H1 (cell line): ENCODE results near the gene MEF2C. TPM values are rescaled to one million over a fixed set of nuclear protein-coding genes. Genes with fewer than 3 reads are reported as not detected.

Experiments
- MAFK ChIP-seq: IDR thresholded peaks from 2 replicates; pipeline ENCODE4 v1.6.1; 2012; ENCODE audit warnings: low read depth, mild to moderate bottlenecking, improper control_type of control experiment, low read length
- RNF2 ChIP-seq: fragments of 200-900, 300-1000 bp; sonication (generic); IDR thresholded peaks from 2 replicates; pipeline ENCODE4 v1.7.1; 2016; ENCODE audit warnings: borderline replicate concordance, low read depth, mild to moderate bottlenecking, antibody characterized with exemption, low read length; ENCODE audit not compliant: poor library complexity, severe bottlenecking; ENCODE audit errors: missing control alignments
- polyA plus RNA-seq, 7 experiments: library from polyadenylated mRNA; depleted of rRNA in 3 of 7; stranded (reverse) in 5 of 7; unstranded in 2 of 7; fragments of >200 nt in 5 of 7; fragments of 200-250 nt in 2 of 7; gene quantifications; 1 replicate in 5 of 7; 2 replicates in 1 of 7; 4 replicates in 1 of 7; pipeline versions ENCODE4 v1.2.1 to v1.2.3, GENCODE V29; 2011 to 2013; ENCODE audit warnings: missing spikeins in 2 of 7, mixed read lengths in 2 of 7
- total RNA-seq: library from RNA; stranded (reverse); fragmentation: NEBNext Ultra II Directional; extraction: Animal tissue kit (Norgen Biotek cat#: 25700); gene quantifications from 2 replicates; pipeline ENCODE4 v1.2.1, GENCODE V29; 2021
- TF ChIP-seq, protein P1 (sequence below), 3 experiments: IDR thresholded peaks; 1 replicate in 2 of 3; 2 replicates in 1 of 3; pipeline versions ENCODE4 v1.5.1 to v1.6.1; 2011; ENCODE audit warnings: low read length in 3 of 3, mild to moderate bottlenecking in 3 of 3, inconsistent platforms in 2 of 3, low read depth in 1 of 3, moderate library complexity in 1 of 3; ENCODE audit not compliant: insufficient read depth in 1 of 3; ENCODE audit errors: control extremely low read depth in 1 of 3

The MEF2C gene
- total and polyA plus RNA-seq, 2 of the 8 experiments (the other 6 are each of a cell fraction or from before 2014, with no cell fraction given): 0.59 to 0.99 TPM

GRCh38 chr5:88770276-88771257 lies 112.4 kb downstream of the MEF2C start (continued):
- TF ChIP-seq, protein P1, sequence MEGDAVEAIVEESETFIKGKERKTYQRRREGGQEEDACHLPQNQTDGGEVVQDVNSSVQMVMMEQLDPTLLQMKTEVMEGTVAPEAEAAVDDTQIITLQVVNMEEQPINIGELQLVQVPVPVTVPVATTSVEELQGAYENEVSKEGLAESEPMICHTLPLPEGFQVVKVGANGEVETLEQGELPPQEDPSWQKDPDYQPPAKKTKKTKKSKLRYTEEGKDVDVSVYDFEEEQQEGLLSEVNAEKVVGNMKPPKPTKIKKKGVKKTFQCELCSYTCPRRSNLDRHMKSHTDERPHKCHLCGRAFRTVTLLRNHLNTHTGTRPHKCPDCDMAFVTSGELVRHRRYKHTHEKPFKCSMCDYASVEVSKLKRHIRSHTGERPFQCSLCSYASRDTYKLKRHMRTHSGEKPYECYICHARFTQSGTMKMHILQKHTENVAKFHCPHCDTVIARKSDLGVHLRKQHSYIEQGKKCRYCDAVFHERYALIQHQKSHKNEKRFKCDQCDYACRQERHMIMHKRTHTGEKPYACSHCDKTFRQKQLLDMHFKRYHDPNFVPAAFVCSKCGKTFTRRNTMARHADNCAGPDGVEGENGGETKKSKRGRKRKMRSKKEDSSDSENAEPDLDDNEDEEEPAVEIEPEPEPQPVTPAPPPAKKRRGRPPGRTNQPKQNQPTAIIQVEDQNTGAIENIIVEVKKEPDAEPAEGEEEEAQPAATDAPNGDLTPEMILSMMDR (IDR thresholded peaks at IDR 0.05; ENCODE audit: control extremely low read depth in 1 of 3, insufficient read depth in 1 of 3, low read depth in 1 of 3, low read length in 3 of 3): no peak
- TF ChIP-seq RNF2 (no peak), MAFK (no peak)
- TF ChIP-seq, all 59 proteins: peak for 0
